ENCODE measurements around the gene PARP8.

GRCh38 chr5:50855001-50855400 lies 188.6 kb downstream of the PARP8 start:
- TF ChIP-seq CTCF (IDR thresholded peaks at IDR 0.05 in 8 of 11, conservative IDR thresholded peaks at IDR 0.05 in 3 of 11): no peak
- no peak for TF ChIP-seq POLR2A (IDR thresholded peaks at IDR 0.05)
- no peak for TF ChIP-seq POLR2AphosphoS5 (IDR thresholded peaks at IDR 0.05)

All from spleen (tissue), 7 donors.